LoVo (cell line): Measurements from ENCODE around the gene GABRG3.

Experiments used
- DNase-seq: peaks from one replicate; pipeline ENCODE4 v3.0.0-alpha.2; 2016; ENCODE audit warnings: low spot score

The GABRG3 gene

DNA sequence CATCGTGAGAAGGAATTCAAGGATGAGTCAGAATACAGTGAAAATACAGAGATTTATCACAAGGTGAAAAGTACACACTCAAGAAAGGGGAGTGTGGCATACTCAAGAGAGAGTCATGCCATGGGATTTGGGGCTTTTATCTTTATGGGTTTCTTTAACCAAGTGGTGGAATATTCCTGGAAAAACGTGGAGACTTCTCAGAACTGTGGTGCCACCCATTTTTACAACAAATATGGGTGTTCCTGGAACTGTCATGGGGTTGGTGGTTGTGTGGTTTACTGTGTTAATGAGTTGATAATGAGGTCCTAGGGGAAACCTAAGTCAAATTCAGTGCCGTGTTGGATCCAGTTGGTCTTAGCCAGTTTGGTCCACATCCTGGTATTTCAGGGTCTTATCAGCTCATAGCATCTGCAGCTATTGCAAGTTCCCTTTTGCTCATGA lies 497.2 kb downstream of the GABRG3 start:
- no peak for DNase-seq

DNA sequence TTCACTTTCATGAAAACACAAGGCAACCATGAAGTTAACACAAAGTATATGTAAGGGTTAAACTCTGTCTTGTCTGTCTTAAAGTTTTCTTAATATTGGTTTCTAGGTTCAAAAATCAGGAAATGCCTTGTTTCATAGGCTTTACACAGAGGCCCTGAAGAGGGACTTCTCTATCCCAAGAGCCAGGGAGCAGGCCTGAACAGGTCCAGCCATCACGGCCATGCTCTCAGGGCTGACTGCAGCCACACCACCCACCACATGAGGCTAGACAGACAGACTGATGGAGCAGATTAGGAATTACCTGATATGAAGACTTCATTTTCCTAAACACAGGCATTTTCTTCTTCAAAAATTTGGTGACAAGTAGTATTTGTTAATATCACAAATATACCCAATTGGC lies 502.9 kb downstream of the GABRG3 start:
- no peak for DNase-seq

DNA sequence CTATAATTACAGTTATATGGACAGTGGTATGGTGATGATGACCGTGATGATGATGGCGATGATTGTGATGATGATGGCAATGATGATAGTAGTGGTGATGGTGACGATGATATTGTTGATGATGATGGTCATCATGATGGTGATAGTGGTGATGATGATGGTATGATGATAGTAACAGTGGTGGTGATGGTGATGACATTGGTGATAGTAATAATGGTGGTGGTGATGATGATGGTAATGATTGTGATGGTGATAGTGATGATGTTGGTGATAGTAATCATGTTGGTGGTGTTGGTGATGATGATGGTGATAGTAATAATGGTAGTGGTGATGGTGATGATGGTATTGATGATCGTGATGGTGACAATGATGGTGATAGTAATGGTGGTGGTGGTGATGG lies 504.4 kb downstream of the GABRG3 start:
- no peak for DNase-seq

DNA sequence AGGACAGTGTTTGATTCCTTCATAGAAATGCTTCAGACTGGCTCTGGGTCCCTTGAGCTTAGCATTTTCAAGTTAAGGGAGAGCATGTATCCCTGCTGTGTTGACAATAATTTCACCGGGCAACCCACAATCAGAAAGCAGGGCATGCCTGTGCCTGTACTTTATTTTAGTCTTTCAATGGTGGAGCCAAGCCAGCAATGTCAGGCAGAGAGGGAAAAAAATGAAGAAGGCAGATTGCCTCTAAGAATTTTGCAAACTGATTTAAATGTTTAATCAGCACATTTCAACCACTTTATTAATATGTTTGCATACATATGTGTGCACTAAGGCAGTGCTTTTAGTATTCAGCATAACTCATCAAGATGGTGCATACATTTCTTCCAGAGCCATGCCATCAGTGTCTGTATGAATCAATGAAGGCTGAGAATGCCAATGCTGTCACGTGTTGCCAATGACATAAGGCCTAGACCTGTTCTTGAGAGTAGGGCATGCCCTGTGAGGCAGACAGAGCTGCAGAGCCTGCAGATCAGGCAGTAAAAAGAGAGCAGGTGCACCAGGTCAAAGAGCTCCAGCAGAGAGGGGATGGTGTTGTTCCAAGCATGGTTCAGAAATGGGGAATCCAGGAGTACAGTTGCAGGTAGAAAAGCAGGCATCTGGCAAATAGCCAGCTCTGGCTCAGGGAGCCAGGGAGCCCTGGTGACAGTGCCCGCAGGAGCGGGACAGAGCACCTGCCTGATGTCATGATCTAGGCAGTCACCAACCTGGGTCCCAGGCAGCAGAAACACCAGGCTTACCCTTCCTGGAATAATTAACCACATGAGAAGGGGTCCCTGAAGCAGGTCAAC lies 508.5 kb downstream of the GABRG3 start:
- no peak for DNase-seq

- DNase-seq = no peak
Observed at GRCh38 chr15:27480141-27480530, 509.2 kb downstream of the GABRG3 start.

DNA sequence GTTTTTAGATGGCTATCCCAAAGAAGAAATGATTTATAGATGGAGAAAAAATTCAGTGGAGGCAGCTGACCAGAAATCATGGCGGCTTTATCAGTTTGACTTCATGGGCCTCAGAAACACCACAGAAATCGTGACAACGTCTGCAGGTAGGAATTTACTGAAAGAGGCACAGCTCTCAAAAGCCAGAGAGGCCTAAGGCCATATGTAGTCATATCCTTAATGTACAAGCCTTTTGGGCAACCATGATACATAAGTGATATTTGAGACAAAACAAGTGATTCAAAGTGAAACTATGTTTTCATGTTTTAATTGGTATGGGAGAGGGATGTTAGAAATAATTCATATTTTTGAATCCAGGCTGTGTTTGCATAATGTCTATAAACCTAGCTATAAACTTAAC lies 509.7 kb downstream of the GABRG3 start:
- DNase-seq = no peak

- no peak for DNase-seq
Observed at GRCh38 chr15:27481768-27482167, 510.8 kb downstream of the GABRG3 start.

DNA sequence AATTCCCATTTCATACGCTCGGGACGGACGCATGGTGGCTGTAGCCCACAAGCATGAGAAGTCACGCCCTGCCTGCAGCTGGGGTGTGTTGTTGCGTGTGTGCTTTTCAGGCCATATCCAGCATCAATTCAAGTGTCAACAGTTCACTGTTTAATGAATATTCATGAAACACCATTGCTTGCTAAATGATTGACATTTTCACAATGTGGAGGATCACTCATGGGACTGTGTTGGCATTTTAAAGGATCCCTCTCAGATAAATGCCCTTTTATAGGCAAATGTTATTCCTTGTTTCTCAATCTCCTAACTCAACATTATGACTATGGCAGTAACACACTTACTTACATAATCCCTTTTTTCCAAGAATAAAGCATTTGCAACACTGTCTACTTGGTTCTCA lies 511.3 kb downstream of the GABRG3 start:
- DNase-seq = no peak

DNA sequence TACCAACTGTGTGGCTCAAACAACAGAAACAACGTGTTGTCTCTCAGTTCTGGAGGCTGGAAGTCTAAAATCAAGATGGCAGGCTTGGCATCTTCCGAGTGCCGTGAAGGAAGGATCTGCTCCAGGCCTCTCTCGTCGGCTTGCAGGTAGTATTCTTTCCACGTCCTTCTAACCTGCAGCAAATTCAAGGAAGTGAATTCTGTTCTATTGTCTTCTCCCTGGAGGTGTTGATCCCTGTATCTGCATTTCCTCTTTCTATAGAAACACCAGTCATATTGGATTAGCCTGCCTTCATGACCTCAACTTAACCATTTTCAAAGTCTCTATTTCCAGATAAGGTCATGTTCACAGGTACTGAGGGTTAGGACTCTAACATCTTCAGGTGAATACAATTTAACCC lies 512.1 kb downstream of the GABRG3 start:
- no peak for DNase-seq

DNA sequence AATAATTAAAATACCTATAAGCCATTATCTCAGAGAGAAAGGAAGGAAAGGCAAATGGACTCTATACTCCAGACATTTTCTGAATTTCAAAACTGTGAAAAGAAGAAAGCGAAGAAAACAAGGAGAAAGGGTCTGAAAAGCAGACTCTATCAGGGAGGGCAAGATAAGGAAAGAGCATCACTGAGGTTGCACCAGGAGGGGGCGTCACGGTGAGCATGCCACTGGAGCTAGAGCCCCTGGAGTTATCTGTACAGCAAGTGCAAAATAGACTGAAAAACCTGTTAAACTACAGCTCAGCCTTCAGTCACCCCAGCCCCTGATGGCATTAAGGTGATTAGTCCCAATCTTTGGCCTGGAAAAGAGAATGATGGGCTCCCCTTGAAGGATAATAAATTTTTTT lies 514.3 kb downstream of the GABRG3 start:
- DNase-seq = no peak

DNA sequence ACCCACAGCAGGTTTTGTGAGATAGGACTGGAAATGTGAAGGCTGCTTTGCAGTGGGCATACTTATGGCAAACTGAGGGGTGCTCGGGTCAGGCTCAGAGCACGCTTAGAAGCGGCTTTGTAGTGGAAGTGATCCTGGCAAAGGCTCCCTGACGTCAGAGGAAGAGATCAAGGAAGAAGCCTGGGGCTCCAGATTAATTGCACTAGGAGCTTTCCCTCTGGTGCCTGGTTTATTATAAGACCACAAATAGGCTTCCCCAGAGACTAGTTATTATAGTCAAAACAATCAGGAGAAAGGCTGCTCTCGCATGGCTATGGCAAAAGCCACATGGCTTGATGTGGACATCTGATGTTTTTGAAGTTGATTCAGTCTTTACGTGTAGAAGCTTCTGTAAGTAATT lies 515.1 kb downstream of the GABRG3 start:
- DNase-seq = no peak

DNA sequence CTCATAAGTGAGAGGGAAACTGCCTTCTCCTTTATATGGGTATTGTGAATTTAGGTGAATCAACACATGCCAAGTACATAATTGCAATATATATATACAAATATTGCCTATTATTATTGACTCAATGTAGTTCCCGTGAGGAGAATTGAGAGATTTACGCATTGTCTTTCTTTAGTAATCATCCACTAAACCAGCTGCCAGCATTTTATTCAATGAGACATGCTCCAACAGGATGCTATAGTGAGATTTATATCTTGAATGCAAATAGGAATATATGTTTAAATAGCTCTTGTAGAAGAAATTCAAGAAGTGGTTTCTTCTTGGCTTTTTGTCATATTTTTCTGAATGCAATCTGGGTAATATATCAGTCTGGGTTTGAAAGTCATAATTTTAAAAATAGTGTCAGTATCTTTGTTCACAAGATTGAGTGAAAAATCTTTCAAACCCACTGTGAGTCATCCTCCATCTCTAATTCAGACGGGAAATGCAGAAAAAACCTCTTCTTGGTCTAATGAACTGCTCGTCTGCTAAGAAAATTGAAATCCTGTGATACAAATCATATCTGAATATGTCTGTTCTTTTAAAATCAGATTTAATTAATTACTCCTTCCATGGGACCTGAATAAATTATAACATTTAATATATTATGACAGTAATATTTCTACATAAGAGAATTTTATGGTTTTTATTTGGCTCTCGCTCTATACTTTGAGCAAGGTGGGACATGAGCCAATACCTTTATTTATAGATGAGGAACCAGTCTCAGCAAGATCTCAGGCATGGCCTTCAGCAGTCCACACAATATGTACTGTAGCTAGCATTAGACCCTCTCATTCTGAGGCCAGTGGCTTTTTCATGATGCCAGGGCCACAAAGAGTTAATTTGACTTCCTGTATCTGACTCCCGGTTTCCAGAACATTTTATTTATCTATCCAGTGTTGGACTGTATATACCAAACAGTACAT lies 516.0 kb downstream of the GABRG3 start:
- DNase-seq = no peak

GRCh38 chr15:27487846-27488245 lies 516.9 kb downstream of the GABRG3 start:
- DNase-seq = no peak

DNA sequence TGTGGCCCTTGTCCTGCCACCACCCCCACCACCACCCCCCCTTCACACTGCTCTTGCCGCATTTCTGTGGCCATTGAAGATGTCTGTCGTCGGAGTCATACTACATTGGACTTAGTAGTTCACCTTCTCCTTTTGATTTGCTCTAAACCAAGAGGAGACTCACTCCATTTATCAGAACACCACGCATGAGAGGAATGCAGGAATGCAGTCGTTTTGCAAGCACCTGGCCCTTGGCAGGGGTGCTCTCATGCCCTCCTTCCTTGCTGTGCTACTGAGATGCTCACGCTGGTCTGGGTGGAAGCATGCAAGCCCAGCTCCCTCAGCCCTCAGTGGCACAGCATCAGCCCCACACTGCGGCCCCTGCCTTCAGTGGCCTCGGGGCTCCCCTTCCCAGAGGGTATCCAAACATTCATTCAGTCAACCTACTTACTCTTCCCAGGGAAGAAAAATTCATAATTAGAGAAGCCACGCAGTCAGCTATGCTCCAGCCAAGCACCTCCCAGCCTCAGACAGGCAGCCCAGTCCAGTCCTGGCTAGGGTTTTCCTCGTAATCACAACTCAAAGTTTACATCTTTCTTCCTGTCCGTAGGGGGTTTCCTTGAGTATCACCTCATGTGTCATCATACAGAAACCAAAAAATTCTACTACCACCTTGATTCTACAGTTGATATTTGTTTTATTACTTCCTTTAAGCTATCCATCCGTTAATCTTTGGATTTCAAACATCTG lies 520.0 kb downstream of the GABRG3 start:
- no peak for DNase-seq

DNA sequence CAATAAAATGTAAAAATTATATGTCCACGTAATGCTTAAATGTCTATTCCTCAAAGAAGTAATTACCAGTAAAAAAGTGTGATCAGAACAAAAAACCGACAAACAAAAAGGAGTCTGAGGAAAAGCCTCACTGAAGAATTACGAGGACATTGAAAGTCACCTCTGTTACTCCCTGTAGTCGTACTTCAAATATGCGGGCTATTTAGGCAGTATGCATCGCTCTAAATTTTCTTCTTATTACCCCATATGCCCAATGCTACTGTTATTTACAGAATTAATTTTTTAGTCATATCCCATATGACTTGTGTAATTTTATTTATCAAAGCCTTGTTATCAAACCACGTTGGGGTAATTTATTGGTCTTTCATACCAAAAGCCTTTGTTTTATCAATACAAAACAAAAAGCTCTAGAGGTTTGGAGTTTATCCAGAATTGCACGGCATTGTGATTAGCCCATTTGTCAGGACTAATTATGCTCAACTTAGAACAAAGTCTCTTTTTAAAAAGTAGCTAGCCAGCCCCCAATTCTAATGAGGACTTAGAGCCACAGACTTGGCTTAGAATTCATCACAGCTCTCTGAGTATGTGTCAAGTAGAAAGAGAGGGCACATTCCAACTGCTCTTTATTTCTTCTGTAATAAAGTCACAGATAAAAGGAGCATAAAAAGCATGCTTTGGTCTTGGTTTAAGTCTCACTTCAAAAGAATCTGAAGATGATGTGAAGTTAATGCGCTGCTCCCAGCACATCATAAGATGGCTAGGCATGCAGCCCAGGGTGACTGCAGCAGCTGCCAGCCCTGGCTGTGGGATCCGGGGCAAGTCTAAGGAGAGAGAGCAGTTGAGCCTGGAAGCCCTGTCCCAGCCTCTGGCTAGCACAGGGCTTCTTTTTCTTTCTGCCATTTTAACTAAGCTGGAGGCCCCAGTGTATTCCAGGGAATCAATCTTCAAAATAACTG lies 521.0 kb downstream of the GABRG3 start:
- no peak for DNase-seq

DNA sequence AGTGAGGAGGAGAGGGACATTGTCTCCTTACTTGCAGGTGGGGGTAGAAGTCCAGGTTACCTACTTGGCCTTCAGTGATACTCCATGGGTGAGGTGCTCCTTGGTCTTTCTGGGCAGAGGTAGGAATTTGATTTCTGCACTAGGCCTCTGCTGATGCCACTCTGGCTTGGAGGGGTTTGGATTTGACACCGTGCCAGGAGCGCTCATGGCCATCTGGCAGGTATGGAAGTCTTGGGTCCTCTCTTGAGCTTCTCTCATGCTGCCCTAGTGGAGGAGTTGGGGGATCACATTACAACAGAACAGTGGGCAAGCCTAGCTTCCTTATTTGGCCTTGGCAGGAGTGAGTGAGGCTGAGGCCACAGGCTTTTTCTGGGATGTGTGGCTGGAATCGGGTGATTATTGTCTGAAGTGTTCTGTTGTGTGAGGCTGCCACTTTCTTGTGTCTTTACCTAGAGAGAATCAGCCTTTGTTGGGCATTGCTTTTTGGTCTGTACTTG lies 525.0 kb downstream of the GABRG3 start:
- no peak for DNase-seq

GRCh38 chr15:27498700-27499099 lies 527.7 kb downstream of the GABRG3 start:
- DNase-seq = no peak

DNA sequence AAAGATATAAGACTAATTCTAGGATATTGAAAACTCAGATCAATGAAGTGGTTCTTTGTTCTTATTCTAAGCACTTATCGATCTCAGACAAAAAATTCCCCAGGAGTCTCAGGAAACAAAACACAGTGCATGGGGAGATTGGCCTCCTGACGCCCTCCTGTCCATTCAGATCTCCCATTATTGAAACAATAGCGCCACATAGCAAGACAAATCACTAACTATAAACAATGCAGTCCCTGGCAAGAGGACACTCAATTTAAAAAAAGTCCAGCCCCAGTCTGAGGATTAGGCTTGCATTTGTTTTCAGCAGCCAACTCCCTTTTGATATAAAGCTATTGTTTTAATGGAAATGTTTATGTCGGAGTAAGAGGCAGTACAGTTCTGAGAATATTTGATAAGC lies 528.2 kb downstream of the GABRG3 start:
- no peak for DNase-seq

DNA sequence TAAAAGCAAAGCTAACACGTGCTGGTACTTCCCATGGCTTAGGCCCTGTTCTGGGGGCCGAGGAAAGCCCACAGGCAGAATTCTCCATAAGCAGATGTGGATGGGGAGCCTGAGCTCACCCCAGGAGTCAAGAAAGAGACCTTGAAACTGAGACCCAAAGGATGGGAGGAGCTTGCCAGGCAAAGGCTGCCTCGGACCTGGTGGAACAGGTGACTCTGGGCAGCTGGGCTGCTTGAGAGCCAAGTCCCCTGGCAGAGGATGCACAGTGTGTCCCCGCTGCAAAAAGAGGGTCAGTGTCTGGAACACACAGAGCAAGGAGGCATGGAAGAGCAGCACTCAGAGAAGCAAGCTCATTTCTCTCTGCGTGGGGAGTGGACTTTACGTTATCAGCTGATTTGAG lies 528.7 kb downstream of the GABRG3 start:
- no peak for DNase-seq

- no peak for DNase-seq
Observed at GRCh38 chr15:27500206-27500605, 529.2 kb downstream of the GABRG3 start.

GRCh38 chr15:27506752-27507151 lies 535.8 kb downstream of the GABRG3 start:
- no peak for DNase-seq
